SK-N-SH (cell line): ENCODE data around the gene DPY19L1.

Experiments used
- CHD2 ChIP-seq: fragments of 150-350 bp; IDR thresholded peaks from 2 replicates; pipeline ENCODE4 v1.6.1; 2018; ENCODE audit warnings: low read length; ENCODE audit not compliant: partially characterized antibody
- CTCF ChIP-seq: fragments of 200-600 bp; sonication (generic); IDR thresholded peaks from 2 replicates; pipeline ENCODE4 v1.6.1; 2017; ENCODE audit warnings: antibody characterized with exemption, mild to moderate bottlenecking, moderate library complexity
- ELF1 ChIP-seq: IDR thresholded peaks from 2 replicates; pipeline ENCODE4 v1.4.0; 2012
- EP300 ChIP-seq, 2 experiments: IDR thresholded peaks; 2 replicates each; pipeline versions ENCODE4 v1.4.0 to v1.6.1; 2012; ENCODE audit warnings: borderline replicate concordance in 1 of 2, low read depth in 1 of 2, low read length in 1 of 2
- EZH2phosphoT487 ChIP-seq: fragments of 200-600 bp; sonication (generic); IDR thresholded peaks from 2 replicates; pipeline ENCODE4 v1.6.1; 2017; ENCODE audit warnings: low read depth, mixed run types, mild to moderate bottlenecking, antibody characterized with exemption, moderate library complexity, borderline replicate concordance
- FOXJ3 ChIP-seq: sonication (generic); formaldehyde crosslinking; IDR thresholded peaks from 2 replicates; pipeline ENCODE4 v1.5.1; 2020; ENCODE audit warnings: mild to moderate bottlenecking, missing genetic modification reagents
- FOXM1 ChIP-seq: IDR thresholded peaks from 2 replicates; pipeline ENCODE4 v1.4.0; 2012; ENCODE audit warnings: low read depth, mild to moderate bottlenecking
- GATA2 ChIP-seq: sonication (generic); formaldehyde crosslinking; IDR thresholded peaks from 2 replicates; pipeline ENCODE4 v1.5.0; 2020; ENCODE audit warnings: mild to moderate bottlenecking, missing genetic modification reagents
- POLR2AphosphoS5 ChIP-seq: IDR thresholded peaks from 2 replicates; pipeline ENCODE4 v1.6.1; 2012; ENCODE audit warnings: low read depth, low read length
- RFX5 ChIP-seq: IDR thresholded peaks from 2 replicates; pipeline ENCODE4 v1.6.1; 2012; ENCODE audit warnings: mild to moderate bottlenecking, improper control_type of control experiment, low read length
- SIN3A ChIP-seq: IDR thresholded peaks from 2 replicates; pipeline ENCODE4 v1.6.1; 2012; ENCODE audit warnings: low read depth, mild to moderate bottlenecking, low read length, moderate library complexity, borderline replicate concordance
- TAF1 ChIP-seq: IDR thresholded peaks from 2 replicates; pipeline ENCODE4 v1.6.1; 2012; ENCODE audit warnings: low read depth, mild to moderate bottlenecking, low read length, moderate library complexity, borderline replicate concordance
- USF2 ChIP-seq: fragments of 150-350 bp; IDR thresholded peaks from 2 replicates; pipeline ENCODE4 v1.6.1; 2017; ENCODE audit warnings: antibody characterized with exemption, low read length, low read depth, borderline replicate concordance
- TF ChIP-seq, protein P1 (sequence below): IDR thresholded peaks from 2 replicates; pipeline ENCODE4 v1.4.0; 2012; ENCODE audit warnings: low read depth

GRCh38 chr7:35011085-35011484, 26.2 kb downstream of the DPY19L1 start:
- TF ChIP-seq CTCF = no peak
- TF ChIP-seq, protein P1, sequence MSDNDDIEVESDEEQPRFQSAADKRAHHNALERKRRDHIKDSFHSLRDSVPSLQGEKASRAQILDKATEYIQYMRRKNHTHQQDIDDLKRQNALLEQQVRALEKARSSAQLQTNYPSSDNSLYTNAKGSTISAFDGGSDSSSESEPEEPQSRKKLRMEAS = no peak
- TF ChIP-seq FOXM1 = no peak
- no peak for TF ChIP-seq USF2
- TF ChIP-seq EP300 (IDR thresholded peaks at IDR 0.05; ENCODE audit: borderline replicate concordance in 1 of 2, low read depth in 1 of 2, low read length in 1 of 2) = no peak
- no peak for TF ChIP-seq TAF1
- TF ChIP-seq CHD2 = no peak
- no peak for TF ChIP-seq ELF1
- no peak for TF ChIP-seq POLR2AphosphoS5
- TF ChIP-seq GATA2 = no peak
- TF ChIP-seq RFX5 = no peak
- no peak for TF ChIP-seq EZH2phosphoT487
- no peak for TF ChIP-seq SIN3A
- TF ChIP-seq FOXJ3 = no peak
